CMK (cell line): ENCODE data around the gene GRIP1.
"Not testable (repeated sequence)": the region's sequence is repeated elsewhere in the genome, so short reads cannot be mapped to it uniquely, and the experiment has no call there.

Source experiments
- DNase-seq: peaks from one replicate; pipeline ENCODE4 v3.0.0-alpha.2; 2010; ENCODE audit warnings: low read depth

GRIP1 gene

DNA sequence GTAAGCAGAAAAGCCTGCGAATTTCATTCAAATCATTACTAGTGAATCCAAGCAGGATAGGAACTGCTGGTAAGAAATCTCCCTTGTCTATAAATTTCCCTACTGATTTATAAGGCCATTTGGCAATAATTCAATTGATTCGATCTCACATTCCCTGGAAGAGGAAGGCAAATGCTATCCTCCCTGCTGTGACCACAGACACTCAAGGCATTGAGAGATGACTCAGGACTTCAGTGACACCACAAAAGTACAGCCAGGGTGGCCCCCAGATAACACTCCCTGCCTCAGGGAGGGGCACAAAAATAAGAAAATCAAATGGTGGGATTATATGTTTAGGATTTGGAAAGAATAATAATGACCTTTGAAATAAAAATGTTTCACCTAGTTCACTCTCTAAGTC, 162.7 kb downstream of the GRIP1 start:
- no peak for DNase-seq

GRCh38 chr12:66514581-66514980, 164.3 kb downstream of the GRIP1 start:
- no peak for DNase-seq

DNA sequence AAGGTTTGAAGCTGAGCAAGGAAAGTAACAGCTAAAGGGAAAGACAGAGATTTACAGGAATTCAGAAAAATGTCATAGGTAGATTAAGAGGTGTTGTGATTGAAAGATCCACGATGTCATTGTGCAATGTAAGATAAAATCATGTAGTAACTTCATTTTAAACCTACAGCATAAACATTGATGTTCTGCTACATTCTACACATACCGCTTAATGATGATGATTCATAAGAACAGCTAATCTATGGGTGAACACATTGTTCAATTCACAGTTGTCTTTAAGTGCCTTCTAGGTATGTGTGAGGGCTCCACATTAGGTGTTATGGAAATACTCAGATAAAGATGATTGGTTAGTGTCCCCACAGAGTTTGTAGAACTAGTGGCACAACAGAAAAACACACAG, 170.9 kb downstream of the GRIP1 start:
- no peak for DNase-seq

DNA sequence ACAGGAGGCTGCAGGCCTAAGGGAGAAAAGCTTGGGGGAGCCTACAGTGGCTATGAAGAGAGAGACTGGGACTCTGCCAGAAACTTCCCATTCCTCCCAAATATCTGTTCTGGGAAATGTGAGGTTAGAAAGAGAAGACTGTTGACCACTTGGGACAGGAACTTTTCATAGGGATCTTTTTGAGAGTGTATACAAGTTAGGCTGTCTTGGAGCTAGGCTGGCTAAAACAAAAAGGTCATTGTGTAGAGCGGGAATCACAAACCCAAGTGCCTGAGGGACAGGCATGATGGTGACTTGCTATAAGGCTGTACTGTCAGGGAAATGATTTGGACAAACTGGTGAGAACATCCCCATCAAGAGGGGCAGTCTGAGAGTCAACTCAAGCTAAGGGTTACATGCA, 175.1 kb downstream of the GRIP1 start:
- no peak for DNase-seq

DNA sequence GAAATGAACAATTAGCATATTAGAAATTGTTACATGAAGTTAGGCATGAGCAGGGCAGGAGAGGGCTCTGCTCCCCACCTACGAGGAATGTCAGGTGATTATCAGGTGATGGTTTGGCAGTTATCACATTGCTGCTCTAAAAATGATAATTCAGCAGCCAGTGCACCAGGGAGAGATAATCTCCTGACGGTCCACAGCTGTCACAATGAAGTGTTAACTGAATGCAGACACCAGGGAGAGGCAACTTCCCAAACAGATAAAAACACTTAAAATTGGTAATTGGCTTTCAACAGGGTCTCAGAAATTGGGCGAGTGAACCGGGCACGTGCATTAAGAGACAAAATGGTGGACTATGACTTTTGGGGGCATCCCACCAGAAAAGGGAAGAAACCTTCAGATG, 176.0 kb downstream of the GRIP1 start:
- no peak for DNase-seq

DNA sequence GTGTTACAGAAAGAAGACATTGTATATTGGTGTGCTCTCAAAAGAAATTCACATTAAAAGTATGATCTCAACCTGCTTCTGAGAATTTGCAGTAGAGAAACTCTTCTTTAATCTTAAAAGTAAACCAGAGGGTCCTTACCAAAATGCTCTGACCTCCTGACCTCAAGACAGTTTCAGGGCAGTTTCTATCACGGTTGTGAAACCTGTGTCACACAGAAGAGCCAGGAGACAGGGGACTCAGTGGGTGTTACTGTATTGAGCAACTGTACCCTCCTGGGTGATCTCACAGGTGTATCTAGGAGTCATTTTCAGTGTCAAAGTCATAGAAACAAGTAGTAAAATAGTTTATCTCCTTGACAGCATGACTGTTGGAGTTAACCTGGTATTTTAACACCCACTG, 178.0 kb downstream of the GRIP1 start:
- DNase-seq = no peak

GRCh38 chr12:66500091-66500490, 178.8 kb downstream of the GRIP1 start:
- no peak for DNase-seq

GRCh38 chr12:66499000-66499399, 179.9 kb downstream of the GRIP1 start:
- no peak for DNase-seq

DNA sequence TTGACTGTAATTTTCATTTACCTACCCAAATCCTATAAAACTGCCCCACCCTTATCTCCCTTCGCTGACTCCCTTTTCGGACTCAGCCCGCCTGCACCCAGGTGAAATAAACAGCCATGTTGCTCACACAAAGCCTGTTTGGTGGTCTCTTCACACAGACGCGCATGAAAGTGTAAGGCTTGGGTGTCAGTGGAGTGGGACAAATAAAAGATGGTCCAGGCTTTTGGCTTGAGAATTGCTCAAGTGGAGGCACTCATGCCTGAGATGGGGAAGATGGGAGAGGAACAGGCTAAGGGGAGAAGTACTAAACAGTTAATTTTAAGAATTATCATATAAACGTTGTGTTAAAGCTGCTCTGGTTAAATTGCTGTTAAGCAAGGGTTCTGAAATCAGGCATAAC, 180.8 kb downstream of the GRIP1 start:
- DNase-seq = not testable (repeated sequence)

DNA sequence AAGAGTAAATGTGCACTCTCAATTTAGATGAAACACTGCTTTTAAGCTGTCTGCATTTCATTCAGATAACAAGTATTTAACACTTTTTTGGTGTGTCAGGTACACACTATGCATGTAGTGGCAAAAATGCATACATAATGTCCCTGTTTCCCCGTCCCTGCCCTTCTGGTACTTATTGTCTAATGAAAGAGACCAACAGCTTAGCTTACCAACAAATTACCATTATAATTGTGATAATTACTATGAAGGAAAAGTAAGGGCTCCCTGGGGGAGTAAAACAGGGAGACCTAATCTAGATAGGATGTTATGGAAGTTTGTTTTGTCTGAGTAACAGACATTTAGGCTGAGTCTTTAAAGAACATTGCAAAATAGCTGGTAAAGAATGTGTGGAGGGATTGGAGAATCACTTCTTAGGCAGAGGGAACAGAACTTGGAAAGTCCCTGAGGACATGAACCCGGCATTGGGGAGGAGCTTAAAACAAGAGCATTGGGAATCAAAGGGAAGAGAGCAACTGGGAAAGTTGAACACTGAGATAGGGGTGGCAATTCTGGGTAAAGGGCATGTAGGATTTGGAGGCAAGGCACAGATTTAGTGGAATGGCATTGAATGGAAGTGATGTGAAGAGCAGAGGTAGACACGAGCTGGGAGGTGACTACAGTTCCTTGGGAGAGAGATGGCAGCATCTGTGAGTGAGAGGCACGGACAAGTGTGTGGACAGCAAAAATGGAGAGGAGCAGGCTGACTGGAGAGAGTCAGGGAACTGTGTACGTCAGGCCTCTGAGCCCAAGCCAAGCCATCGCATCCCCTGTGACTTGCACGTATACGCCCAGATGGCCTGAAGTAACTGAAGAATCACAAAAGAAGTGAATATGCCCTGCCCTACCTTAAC, 181.6 kb downstream of the GRIP1 start:
- no peak for DNase-seq

- DNase-seq = no peak
Observed at GRCh38 chr12:66496595-66496994, 182.3 kb downstream of the GRIP1 start.

DNA sequence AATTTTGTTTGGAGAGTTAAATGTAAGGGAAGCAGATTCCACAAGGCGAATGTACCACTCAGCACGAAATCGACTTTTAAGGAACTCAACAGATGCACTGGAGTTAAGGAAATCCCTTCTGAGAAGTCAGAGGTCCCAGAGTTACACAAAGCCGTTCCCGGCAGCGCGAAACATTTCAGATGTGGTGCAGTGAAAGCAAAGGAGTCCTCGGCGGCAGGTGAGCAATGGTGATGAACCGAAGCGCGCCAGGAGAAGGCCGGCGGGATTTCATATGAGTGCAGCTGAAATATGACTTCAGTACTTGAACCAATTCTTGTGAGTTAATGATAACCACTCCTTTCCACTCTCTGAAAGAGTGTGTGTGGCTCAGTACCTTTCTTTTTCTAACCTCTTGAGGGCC, 183.2 kb downstream of the GRIP1 start:
- no peak for DNase-seq

- DNase-seq = no peak
Observed at GRCh38 chr12:66493819-66494218, 185.1 kb downstream of the GRIP1 start.

DNA sequence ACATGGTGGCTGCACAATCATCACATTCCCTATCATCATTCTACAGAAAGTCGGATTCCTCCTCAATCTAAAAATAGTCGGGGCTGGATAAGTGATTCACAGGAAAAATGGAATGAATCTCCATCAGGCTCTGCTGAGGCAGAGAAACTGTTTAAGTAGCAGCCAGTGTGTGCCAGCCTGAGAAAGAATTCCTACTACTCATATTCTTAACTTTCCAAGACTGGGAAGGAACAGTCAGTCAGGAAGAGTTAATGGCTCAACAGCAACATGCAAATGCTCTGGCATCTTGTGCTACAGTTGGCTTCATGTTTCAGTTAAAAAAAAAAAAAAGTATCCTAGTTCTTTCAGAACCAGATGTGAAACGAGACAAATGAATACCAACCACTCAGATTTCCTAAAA, 187.0 kb downstream of the GRIP1 start:
- DNase-seq = no peak

DNA sequence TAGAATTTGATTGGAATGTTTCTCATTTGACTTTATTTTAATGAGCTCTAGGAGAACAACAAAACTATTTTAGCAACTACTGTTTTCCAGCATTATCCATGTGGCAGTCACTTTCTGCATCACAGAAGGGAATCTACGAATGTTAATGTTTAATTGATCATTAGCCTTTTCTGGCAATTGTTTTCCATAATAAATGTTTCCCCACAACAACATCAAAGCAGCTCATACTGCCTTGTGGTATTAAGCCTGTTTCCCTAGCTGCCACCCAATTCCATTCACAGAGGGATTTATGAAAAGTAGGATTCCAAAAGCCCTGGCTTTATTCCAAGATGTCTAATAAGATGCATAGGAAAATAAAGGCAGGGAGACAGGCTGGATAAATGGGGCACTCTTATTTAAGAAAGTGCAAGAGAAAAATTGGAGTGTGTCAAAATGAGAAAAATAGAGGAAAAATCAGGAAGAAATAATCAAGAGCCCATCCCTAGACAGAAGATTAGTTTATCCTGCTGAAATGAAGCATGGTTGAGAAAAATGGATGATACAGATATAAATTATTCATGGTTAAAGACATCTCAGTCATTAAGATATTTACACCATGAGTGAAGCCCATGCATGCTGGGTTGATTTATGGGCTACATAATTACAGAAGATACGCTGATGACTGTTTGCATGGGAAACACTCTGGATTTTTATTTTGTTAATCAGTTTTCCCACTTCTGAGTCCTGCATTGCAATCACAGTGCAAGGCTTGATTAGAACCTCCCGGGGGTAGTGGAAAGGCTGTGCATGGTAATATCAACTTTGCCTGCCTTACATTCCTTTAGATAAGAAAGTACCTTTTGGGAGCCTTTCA, 196.3 kb downstream of the GRIP1 start:
- DNase-seq = no peak

- no peak for DNase-seq
Observed at GRCh38 chr12:66467932-66468331, 210.9 kb downstream of the GRIP1 start.

GRCh38 chr12:66461331-66461730, 217.5 kb downstream of the GRIP1 start:
- no peak for DNase-seq

GRCh38 chr12:66459944-66460482, 218.9 kb downstream of the GRIP1 start:
- no peak for DNase-seq

DNA sequence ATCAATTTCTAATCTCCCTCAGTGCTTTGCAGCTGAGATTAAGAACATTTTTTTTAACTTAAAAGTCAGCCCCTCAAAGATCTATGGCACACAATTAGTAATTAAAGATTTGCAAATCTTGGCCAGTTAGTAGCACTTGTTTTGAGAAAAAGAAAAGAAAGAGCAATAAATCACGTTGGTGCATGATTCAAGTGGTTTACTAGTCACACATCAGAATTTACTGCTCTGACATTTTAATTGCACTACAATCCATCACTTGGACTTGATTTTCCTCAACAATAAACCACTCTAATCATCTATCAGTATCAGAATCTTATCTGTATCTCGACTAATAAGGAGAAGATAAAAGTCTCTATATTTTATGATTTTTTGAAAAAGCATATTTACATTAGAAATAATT, 222.3 kb downstream of the GRIP1 start:
- DNase-seq = no peak

DNA sequence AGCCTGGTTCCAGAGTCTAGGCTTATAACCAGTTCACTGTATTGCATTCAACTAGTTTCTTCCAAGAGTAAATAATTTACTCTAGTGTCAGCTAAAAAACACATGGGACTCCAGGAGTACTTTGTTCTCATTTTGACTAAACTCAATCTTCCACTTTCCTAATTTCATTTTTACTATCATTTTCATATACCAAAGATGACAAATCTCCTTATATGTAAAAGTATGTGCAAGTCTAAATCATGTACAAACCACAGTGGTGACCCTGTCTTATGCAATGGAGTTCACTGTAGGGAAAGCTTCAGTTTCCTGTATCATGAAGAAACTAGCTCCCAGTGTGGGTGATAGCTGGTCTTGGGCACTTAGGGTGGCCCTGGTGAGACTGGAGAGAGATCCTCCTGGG, 225.0 kb downstream of the GRIP1 start:
- no peak for DNase-seq

DNA sequence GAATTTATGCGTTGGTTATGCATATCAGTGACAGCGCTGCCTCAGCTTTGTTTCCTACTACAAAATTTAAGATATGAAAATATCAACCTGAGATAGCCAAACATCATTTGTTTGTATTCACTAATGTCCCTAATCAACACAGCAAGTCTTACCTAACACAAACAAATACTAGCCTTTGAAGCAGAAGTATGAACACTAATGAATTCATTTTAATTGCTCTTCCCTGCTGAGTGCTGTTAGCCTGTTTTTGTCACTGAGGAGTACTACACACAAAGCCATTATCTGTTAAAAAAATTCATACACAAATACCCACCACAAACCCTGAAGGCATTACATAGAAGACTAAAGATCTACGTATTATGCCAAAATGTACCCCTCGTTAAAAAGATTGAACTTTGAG, 225.8 kb downstream of the GRIP1 start:
- DNase-seq = no peak

DNA sequence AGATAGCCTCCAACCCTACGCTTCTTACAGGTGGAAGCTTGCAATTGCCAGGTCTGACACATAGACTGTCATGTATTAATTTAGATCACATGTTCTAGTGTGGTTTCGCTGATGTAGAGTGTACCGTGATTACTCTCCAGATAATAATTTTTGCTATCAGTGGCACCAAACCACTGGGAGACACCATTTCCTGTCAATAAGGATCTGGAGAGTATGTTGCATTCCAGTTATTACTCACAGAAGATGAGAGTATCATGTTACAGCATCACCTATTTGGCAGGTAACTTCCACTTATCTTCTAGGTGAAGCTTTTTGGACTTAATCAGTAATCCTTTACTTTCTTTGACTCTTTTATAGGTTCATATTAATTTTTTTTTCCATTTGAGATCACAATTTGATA, 229.3 kb downstream of the GRIP1 start:
- no peak for DNase-seq

DNA sequence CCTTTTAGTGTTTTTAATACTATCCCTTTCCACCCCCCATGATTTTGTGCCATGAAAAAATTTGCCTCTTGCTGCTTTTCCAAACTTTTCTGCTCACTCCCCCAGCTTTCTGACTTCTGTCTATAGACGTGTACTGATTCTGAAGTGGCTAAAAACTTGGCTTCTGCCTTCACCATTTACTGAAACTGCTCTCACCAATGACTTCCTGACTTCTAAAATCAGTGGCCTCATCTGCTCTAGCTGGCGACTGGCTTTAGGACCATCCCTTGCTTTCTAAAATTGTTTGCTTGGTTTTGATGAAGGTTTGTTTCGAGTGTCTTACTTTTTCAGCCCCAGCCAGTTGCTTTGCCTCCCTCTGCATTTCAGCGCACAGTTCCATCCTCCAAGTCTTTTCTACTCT, 231.2 kb downstream of the GRIP1 start:
- DNase-seq = no peak
